Upper lobe of right lung (tissue), 1 donor: Measurements from ENCODE around the gene TRPC6. TPM values are rescaled to one million over a fixed set of nuclear protein-coding genes. Genes with fewer than 3 reads are reported as not detected.
A peak's percentile ranks its signal among the peaks of the same experiment; 100 is the strongest.

Experiments
- ATAC-seq: fragments of 200-7000 bp; cut with Tn5 transposase; one replicate; pipeline ENCODE4 v1.9.1; 2020; ENCODE audit warnings: mild to moderate bottlenecking, moderate library complexity
- DNase-seq: peaks from one replicate; pipeline ENCODE4 v3.0.0-alpha.2; 2020
- H3K27ac ChIP-seq: fragments of 200-600 bp; one replicate; pipeline ENCODE4 v1.8.0; 2022
- H3K27me3 ChIP-seq: fragments of 200-600 bp; one replicate; pipeline ENCODE4 v1.8.0; 2022; ENCODE audit warnings: mild to moderate bottlenecking
- H3K36me3 ChIP-seq: fragments of 200-600 bp; one replicate; pipeline ENCODE4 v1.8.0; 2022
- H3K4me1 ChIP-seq: fragments of 200-600 bp; one replicate; pipeline ENCODE4 v1.8.0; 2022
- H3K4me3 ChIP-seq: fragments of 200-600 bp; one replicate; pipeline ENCODE4 v1.8.0; 2022; ENCODE audit warnings: mild to moderate bottlenecking
- H3K9me3 ChIP-seq: fragments of 200-600 bp; one replicate; pipeline ENCODE4 v1.8.0; 2022
- intact Hi-C: fragments of 100-400 bp; cut with DNase I; formaldehyde crosslinking; loops from one replicate; pipeline ENCODE4 v1.11.0; 2022
- total RNA-seq: library from RNA; stranded (reverse); fragmentation: NEBNext Ultra II Directional; extraction: Animal tissue kit (Norgen Biotek cat#: 25700); gene quantifications from one replicate; pipeline ENCODE4 v1.2.1, GENCODE V29; 2021
- TF ChIP-seq, protein P1 (sequence below): fragments of 200-600 bp; IDR thresholded peaks from one replicate; pipeline ENCODE4 v1.8.0; 2022; ENCODE audit warnings: antibody characterized with exemption
- donor health status: DM: no; HTN: yes; CAD: no; lungs with severe emphysema.

TRPC6 gene
- total RNA-seq, 1 donor from 2014 or later: 17.3 TPM

DNA sequence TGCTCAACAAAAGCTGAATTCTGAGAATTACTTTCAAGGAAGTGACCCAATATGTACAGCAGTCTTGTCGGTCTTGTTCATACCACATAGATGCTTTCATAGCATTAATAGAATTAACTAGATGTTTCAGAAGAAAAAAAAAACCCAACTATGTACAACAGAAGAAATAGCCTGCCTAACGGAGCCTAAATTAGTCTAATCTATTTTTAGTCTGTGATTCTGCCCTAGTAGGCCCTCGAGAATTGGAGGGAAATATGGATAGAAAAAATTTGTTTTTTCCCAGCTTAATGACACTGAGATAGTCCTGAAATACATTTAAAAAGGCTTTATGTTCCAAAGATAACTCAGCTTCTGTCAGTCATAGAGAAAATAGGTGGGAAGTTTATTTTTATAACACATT is 17.1 kb upstream of the TRPC6 start:
- H3K4me3 ChIP-seq: no peak overlapping the region
- H3K27me3 ChIP-seq: no peaks in the 10 kb centered on the region
- TF ChIP-seq, protein P1, sequence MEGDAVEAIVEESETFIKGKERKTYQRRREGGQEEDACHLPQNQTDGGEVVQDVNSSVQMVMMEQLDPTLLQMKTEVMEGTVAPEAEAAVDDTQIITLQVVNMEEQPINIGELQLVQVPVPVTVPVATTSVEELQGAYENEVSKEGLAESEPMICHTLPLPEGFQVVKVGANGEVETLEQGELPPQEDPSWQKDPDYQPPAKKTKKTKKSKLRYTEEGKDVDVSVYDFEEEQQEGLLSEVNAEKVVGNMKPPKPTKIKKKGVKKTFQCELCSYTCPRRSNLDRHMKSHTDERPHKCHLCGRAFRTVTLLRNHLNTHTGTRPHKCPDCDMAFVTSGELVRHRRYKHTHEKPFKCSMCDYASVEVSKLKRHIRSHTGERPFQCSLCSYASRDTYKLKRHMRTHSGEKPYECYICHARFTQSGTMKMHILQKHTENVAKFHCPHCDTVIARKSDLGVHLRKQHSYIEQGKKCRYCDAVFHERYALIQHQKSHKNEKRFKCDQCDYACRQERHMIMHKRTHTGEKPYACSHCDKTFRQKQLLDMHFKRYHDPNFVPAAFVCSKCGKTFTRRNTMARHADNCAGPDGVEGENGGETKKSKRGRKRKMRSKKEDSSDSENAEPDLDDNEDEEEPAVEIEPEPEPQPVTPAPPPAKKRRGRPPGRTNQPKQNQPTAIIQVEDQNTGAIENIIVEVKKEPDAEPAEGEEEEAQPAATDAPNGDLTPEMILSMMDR: no peak
- H3K36me3 ChIP-seq: no peaks in the 10 kb centered on the region
- no peaks in the 10 kb centered on the region for H3K9me3 ChIP-seq
- intact Hi-C loops: no loop called here
- no peaks in the 10 kb centered on the region for H3K4me1 ChIP-seq
- no peak overlapping the region for H3K27ac ChIP-seq
- DNase-seq: no peak
- no peak for ATAC-seq

DNA sequence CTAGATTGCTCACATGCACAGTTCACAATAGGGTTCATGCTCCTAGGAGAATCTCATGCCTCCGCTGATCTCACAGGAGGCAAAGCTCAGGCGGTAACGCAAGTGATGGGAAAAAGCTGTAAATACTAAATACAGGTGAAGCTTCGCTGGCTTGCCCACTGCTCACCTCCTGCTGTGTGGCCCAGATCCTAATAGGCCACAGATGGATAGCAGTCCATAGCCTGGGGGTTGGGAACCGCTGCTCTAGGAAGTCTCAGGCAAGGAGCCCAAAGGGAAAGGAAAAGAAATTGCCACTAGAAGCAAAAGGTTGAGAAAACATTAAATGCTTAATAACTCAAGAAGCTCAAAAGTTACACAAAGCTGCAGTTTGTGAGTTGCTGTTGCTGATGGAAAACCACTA is 3.2 kb upstream of the TRPC6 start:
- Histone ChIP-seq H3K4me3 (no peak overlapping the region), H3K9me3 (no peaks in the 10 kb centered on the region), H3K27ac (no peak overlapping the region), H3K36me3 (no peaks in the 10 kb centered on the region), H3K4me1 (no peaks in the 10 kb centered on the region), H3K27me3 (peaks cover 15% of the 10 kb centered on the region)
- TF ChIP-seq, protein P1: no peak
- DNase-seq: no peak
- intact Hi-C loops: no loop called here
- no peak for ATAC-seq

DNA sequence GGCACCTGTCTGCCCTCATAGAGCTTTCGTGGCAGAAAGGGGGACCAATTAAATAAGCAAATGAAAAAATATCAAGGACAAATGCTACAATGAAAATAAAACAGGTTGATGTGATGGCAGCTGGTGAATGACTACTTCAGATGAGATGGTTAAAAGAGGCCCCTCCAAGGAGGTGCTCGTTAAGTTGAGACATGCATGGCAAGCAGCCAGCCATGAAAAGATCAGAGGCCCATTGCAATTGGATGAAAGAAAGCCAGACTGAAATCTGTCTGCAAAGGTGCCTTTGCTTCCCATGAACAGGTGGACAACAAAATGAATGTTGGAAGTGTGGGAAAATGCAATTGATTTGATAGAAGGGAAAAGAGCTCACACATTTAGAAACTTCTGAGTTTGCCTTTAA is 848 bp upstream of the TRPC6 start:
- H3K27me3 ChIP-seq: peaks cover 15% of the 10 kb centered on the region
- intact Hi-C loops: no loop called here
- TF ChIP-seq, protein P1: no peak
- ATAC-seq: no peak
- H3K36me3 ChIP-seq: no peaks in the 10 kb centered on the region
- H3K27ac ChIP-seq: no peak overlapping the region
- peak overlapping the region; percentile 51 for H3K4me3 ChIP-seq
- H3K9me3 ChIP-seq: no peaks in the 10 kb centered on the region
- DNase-seq: no peak
- no peaks in the 10 kb centered on the region for H3K4me1 ChIP-seq

DNA sequence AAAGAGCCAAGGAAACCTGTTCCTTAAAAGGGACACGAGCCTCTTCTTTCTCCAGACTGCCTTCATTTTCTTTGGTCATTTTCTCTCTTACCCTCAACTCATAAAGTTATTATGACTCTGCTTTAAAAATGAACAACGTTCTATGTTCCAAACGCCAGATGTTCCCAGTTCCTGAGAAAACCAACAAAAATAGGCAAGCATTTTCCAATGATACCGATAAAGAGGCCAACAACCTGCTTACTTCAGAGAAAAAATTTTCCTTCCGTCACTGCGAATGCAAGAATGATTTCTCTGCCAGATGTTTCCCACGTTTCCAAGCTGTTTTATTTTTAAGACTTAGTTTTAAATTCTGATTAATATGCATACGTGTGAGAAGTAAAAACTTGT is 315 bp upstream of the TRPC6 start:
- DNase-seq (no peak), ATAC-seq (no peak)
- intact Hi-C loops: no loop called here
- Histone ChIP-seq H3K9me3 (no peaks in the 10 kb centered on the region), H3K36me3 (no peaks in the 10 kb centered on the region), H3K27me3 (peaks cover 15% of the 10 kb centered on the region), H3K27ac (peak overlapping the region; percentile 69), H3K4me1 (no peaks in the 10 kb centered on the region), H3K4me3 (peak overlapping the region; percentile 51)
- TF ChIP-seq, protein P1: no peak

DNA sequence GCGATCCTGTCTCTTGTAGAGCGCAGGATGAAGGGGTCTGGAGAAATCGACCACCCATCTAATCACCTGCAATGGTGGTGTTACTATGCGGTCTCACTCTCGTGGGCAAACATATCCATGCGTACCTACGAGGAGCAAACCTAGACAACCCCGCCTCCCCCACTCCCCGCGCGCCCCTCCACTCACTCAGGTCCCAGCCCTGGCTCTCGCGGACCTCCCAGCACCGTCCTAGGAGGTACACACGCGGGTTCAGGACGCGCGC is 887 bp downstream of the TRPC6 start:
- Histone ChIP-seq H3K27me3 (peaks cover 15% of the 10 kb centered on the region), H3K9me3 (no peaks in the 10 kb centered on the region), H3K36me3 (no peaks in the 10 kb centered on the region), H3K27ac (peak overlapping the region; percentile 69), H3K4me3 (peak overlapping the region; percentile 51), H3K4me1 (no peaks in the 10 kb centered on the region)
- TF ChIP-seq, protein P1: no peak
- no peak for ATAC-seq
- DNase-seq: no peak
- intact Hi-C loops: no loop called here

DNA sequence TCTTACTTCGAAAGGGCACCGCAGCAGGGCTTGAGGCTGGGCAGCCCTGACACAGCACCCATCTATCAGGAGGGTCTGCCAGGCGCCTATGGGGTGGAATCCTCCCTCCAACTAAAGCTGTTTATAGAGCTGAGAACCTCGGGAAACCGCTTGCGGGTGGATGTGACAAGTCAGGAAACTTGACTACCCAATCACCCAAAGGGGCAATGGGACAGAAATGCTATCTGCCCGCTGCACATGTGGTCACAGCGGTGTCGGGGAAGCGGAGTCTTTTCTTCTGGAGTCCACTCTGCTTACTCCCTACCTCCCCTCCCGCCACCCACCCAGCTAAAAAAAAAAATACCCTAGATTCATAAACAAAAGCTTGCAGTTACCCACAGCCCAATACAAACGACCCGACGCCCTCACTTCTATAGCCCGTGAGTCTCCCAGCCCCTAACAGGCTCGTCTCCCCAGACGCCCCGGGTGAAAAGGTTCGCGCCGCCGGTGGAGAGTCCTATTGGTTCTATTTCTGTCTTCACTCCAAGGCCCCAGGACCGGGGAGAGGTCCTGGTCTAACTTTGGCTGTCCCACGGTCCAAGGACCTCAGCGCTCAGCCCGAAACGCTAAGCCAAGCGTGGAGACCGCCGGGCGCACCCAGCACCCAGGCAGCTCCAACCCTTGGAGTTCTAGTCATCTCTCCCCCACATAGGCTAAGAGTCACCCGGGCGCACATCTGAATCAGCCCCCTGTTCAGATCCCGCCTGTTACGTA is 1.4 kb downstream of the TRPC6 start:
- TF ChIP-seq, protein P1: no peak
- H3K4me3 ChIP-seq: peak overlapping the region; percentile 51
- DNase-seq (no peak), ATAC-seq (peak; percentile 38)
- peaks cover 15% of the 10 kb centered on the region for H3K27me3 ChIP-seq
- H3K27ac ChIP-seq: peak overlapping the region; percentile 69
- no peaks in the 10 kb centered on the region for H3K36me3 ChIP-seq
- intact Hi-C loops: no loop called here
- no peaks in the 10 kb centered on the region for H3K9me3 ChIP-seq
- no peaks in the 10 kb centered on the region for H3K4me1 ChIP-seq
